Neural crest cell (in vitro differentiated cells): ENCODE data around the gene LRRC72. TPM values are rescaled to one million over a fixed set of nuclear protein-coding genes. Genes with fewer than 3 reads are reported as not detected.

Experiments used
- DNase-seq: peaks from one replicate; pipeline ENCODE4 v3.0.0; 2021; ENCODE audit warnings: low read depth, mixed read lengths, low spot score
- H3K27ac Mint-ChIP-seq: one replicate; pipeline ENCODE4 v1.8.0; 2021; ENCODE audit warnings: mild to moderate bottlenecking, mixed read lengths; ENCODE audit not compliant: unreplicated experiment
- H3K27me3 Mint-ChIP-seq: 2 replicates; pipeline ENCODE4 v1.8.0; 2021; ENCODE audit warnings: low read depth, mild to moderate bottlenecking, mixed read lengths
- H3K36me3 Mint-ChIP-seq: 2 replicates; pipeline ENCODE4 v1.8.0; 2021; ENCODE audit warnings: low read depth, mild to moderate bottlenecking, mixed read lengths
- H3K4me1 Mint-ChIP-seq: 2 replicates; pipeline ENCODE4 v1.8.0; 2021; ENCODE audit warnings: mixed read lengths
- H3K4me3 Mint-ChIP-seq: one replicate; pipeline ENCODE4 v1.8.0; 2021; ENCODE audit warnings: mild to moderate bottlenecking, mixed read lengths
- H3K9me3 Mint-ChIP-seq: 2 replicates; pipeline ENCODE4 v1.8.0; 2021; ENCODE audit warnings: mixed read lengths
- CTCF ChIP-seq: fragments of 200-600 bp; sonication (generic); conservative IDR thresholded peaks from 2 replicates; pipeline ENCODE4 v1.5.0; 2021; ENCODE audit warnings: antibody characterized with exemption, mild to moderate bottlenecking
- total RNA-seq: library from RNA; stranded (reverse); gene quantifications from 2 replicates; pipeline ENCODE4 v1.2.1, GENCODE V29; 2021

The LRRC72 gene
- total RNA-seq, 1 donor from 2014 or later = not detected

- H3K27me3 Mint-ChIP-seq = no peaks in the 10 kb centered on the region
- no peak overlapping the region for H3K4me3 Mint-ChIP-seq
- H3K36me3 Mint-ChIP-seq = no peaks in the 10 kb centered on the region
- H3K27ac Mint-ChIP-seq = no peak overlapping the region
- DNase-seq = no peak
- no peak for TF ChIP-seq CTCF
- no peaks in the 10 kb centered on the region for H3K9me3 Mint-ChIP-seq
- no peaks in the 10 kb centered on the region for H3K4me1 Mint-ChIP-seq
These were observed 16.8 kb downstream of the LRRC72 start for GRCh38 chr7:16543456-16543855.

GRCh38 chr7:16546921-16547505, 20.4 kb downstream of the LRRC72 start:
- H3K9me3 Mint-ChIP-seq = no peaks in the 10 kb centered on the region
- H3K4me3 Mint-ChIP-seq = no peak overlapping the region
- TF ChIP-seq CTCF = no peak
- H3K36me3 Mint-ChIP-seq = no peaks in the 10 kb centered on the region
- DNase-seq = no peak
- no peaks in the 10 kb centered on the region for H3K4me1 Mint-ChIP-seq
- no peaks in the 10 kb centered on the region for H3K27me3 Mint-ChIP-seq
- H3K27ac Mint-ChIP-seq = no peak overlapping the region

- Mint-ChIP-seq H3K4me3 (no peak overlapping the region), H3K27ac (no peak overlapping the region), H3K9me3 (no peaks in the 10 kb centered on the region), H3K36me3 (no peaks in the 10 kb centered on the region), H3K27me3 (no peaks in the 10 kb centered on the region), H3K4me1 (no peaks in the 10 kb centered on the region)
- DNase-seq = no peak
- no peak for TF ChIP-seq CTCF
These were observed 21.8 kb downstream of the LRRC72 start for GRCh38 chr7:16548428-16548827.

GRCh38 chr7:16550671-16551070, 24.0 kb downstream of the LRRC72 start:
- Mint-ChIP-seq H3K4me1 (no peaks in the 10 kb centered on the region), H3K27me3 (no peaks in the 10 kb centered on the region), H3K4me3 (no peak overlapping the region), H3K9me3 (no peaks in the 10 kb centered on the region), H3K36me3 (no peaks in the 10 kb centered on the region), H3K27ac (no peak overlapping the region)
- no peak for DNase-seq
- no peak for TF ChIP-seq CTCF

- no peak for TF ChIP-seq CTCF
- Mint-ChIP-seq H3K4me3 (no peak overlapping the region), H3K27ac (no peak overlapping the region), H3K9me3 (no peaks in the 10 kb centered on the region), H3K36me3 (no peaks in the 10 kb centered on the region), H3K4me1 (no peaks in the 10 kb centered on the region), H3K27me3 (no peaks in the 10 kb centered on the region)
- no peak for DNase-seq
These were observed 28.1 kb downstream of the LRRC72 start for GRCh38 chr7:16554518-16555236.
